BJ (cell line): ENCODE data around the gene SEBOX. TPM values are rescaled to one million over a fixed set of nuclear protein-coding genes. Genes with fewer than 3 reads are reported as not detected.

ENCODE experiments used
- CTCF ChIA-PET: fragments of 350-600 bp; formaldehyde crosslinking; extraction: SDS; loops from one replicate; lab custom pipeline; 2021; ENCODE audit warnings: antibody characterized with exemption, inconsistent platforms; lab: Yijun Ruan, JAX
- POLR2A ChIA-PET: fragments of 300-600 bp; sonication (Branson Sonifier 250); formaldehyde crosslinking; extraction: SDS; loops from one replicate; lab custom pipeline; 2021; ENCODE audit warnings: antibody characterized with exemption; lab: Charles Lee
- DNase-seq: peaks from one replicate; pipeline ENCODE4 v3.0.0-alpha.2; 2011; ENCODE audit warnings: low read depth
- H3K27me3 ChIP-seq: 2 replicates; pipeline ENCODE4 v1.6.0; 2011; ENCODE audit warnings: low read length; ENCODE audit not compliant: control insufficient read depth, insufficient read depth
- H3K36me3 ChIP-seq: 2 replicates; pipeline ENCODE4 v1.5.1; 2011; ENCODE audit warnings: low read length; ENCODE audit not compliant: control insufficient read depth, insufficient read depth
- H3K4me3 ChIP-seq: 2 replicates; pipeline ENCODE4 v1.5.1; 2011; ENCODE audit warnings: low read depth, mild to moderate bottlenecking, control low read depth, low read length
- CTCF ChIP-seq: IDR thresholded peaks from 2 replicates; pipeline ENCODE4 v1.5.1; 2011; ENCODE audit warnings: low read depth, mild to moderate bottlenecking, control low read depth, inconsistent platforms, low read length, moderate library complexity; ENCODE audit not compliant: insufficient read depth
- polyA plus RNA-seq: library from polyadenylated mRNA; depleted of rRNA; stranded (reverse); fragments of >200 nt; gene quantifications from 2 replicates; pipeline ENCODE4 v1.2.3, GENCODE V29; 2011

The SEBOX gene
- polyA plus RNA-seq, 1 experiment = not detected

GRCh38 chr17:28369684-28370034 lies 4.7 kb upstream of the SEBOX start:
- CTCF ChIA-PET = interaction anchor here (1.2 to 1.9 kb wide), 2 partner anchors 8 to 12 kb away, joined by 3 to 5 read pairs; partner anchors contain the start of gene POLDIP2
- H3K27me3 ChIP-seq = no peaks in the 10 kb centered on the region
- H3K36me3 ChIP-seq = 0 out of 2 replicates have a peak, but pooled peaks cover 1% of the 10 kb centered on the region
- POLR2A ChIA-PET = interaction anchor here (0.6 kb wide), 1 partner anchor 24 kb away, joined by 3 read pairs; no protein-coding TSS in a partner anchor
- no peak for DNase-seq
- no peak for TF ChIP-seq CTCF
- no peak overlapping the region for H3K4me3 ChIP-seq

- no peak for DNase-seq
- TF ChIP-seq CTCF = no peak
- no peak overlapping the region for H3K4me3 ChIP-seq
- peaks cover 1% of the 10 kb centered on the region; the same call in 1 of the 2 replicates for H3K36me3 ChIP-seq
- ChIA-PET CTCF (interaction anchor here (1.8 to 1.9 kb wide), 2 partner anchors 8 to 48 kb away, joined by 5 read pairs; no protein-coding TSS in a partner anchor), POLR2A (interaction anchor here (0.6 kb wide), 1 partner anchor 24 kb away, joined by 3 read pairs; no protein-coding TSS in a partner anchor)
- H3K27me3 ChIP-seq = no peaks in the 10 kb centered on the region
These were observed 4.1 kb upstream of the SEBOX start for GRCh38 chr17:28368915-28369683.

GRCh38 chr17:28368306-28368831 lies 3.4 kb upstream of the SEBOX start:
- ChIA-PET CTCF (interaction anchor here (0.6 to 1.8 kb wide), 2 partner anchors 49 to 481 kb away, joined by 5 read pairs; no protein-coding TSS in a partner anchor), POLR2A (no interaction called here)
- DNase-seq = no peak
- TF ChIP-seq CTCF = no peak
- H3K36me3 ChIP-seq = peaks cover 1% of the 10 kb centered on the region
- H3K4me3 ChIP-seq = no peak overlapping the region
- no peaks in the 10 kb centered on the region for H3K27me3 ChIP-seq

- ChIA-PET POLR2A (no interaction called here), CTCF (interaction anchor here (0.6 to 1.8 kb wide), 3 partner anchors 21 to 480 kb away, joined by 4 to 5 read pairs (median 5); no protein-coding TSS in a partner anchor)
- no peak for TF ChIP-seq CTCF
- Histone ChIP-seq H3K36me3 (peaks cover 4% of the 10 kb centered on the region), H3K4me3 (no peak overlapping the region), H3K27me3 (no peaks in the 10 kb centered on the region)
- no peak for DNase-seq
These were observed 2.8 kb upstream of the SEBOX start for GRCh38 chr17:28367641-28368305.

- POLR2A ChIA-PET = no interaction called here
These were observed 1.6 kb upstream of the SEBOX start for GRCh38 chr17:28366605-28367004.

More at GRCh38 chr17:28366605-28367004, 1.6 kb upstream of the SEBOX start:
- H3K4me3 ChIP-seq = no peak overlapping the region
- H3K36me3 ChIP-seq = peaks cover 8% of the 10 kb centered on the region
- no peaks in the 10 kb centered on the region for H3K27me3 ChIP-seq
- no peak for TF ChIP-seq CTCF
- CTCF ChIA-PET = interaction anchor here (0.9 to 1.4 kb wide), 2 partner anchors 20 to 51 kb away, joined by 4 to 5 read pairs; no protein-coding TSS in a partner anchor
- DNase-seq = no peak
